NCI-H2196 treated with DMSO at 0.1 percent for 48 hours (cell line): ENCODE results near the gene CBL.
A peak's percentile ranks its signal among the peaks of the same experiment; 100 is the strongest.

ENCODE experiments used
- DNase-seq: peaks from one replicate; lab custom pipeline; 2025; ENCODE audit not compliant: unreplicated experiment; lab: John Stamatoyannopoulos, UW

The CBL gene

GRCh38 chr11:119263352-119263940, 57.3 kb downstream of the CBL start:
- DNase-seq, result no peak

- no peak for DNase-seq
Observed at GRCh38 chr11:119266063-119266462, 59.9 kb downstream of the CBL start.

GRCh38 chr11:119266517-119267255, 60.5 kb downstream of the CBL start:
- DNase-seq, result no peak

- DNase-seq, result no peak
Observed at GRCh38 chr11:119267645-119268044, 61.5 kb downstream of the CBL start.

GRCh38 chr11:119273721-119274120, 67.6 kb downstream of the CBL start:
- DNase-seq, result no peak

GRCh38 chr11:119277660-119278059, 71.5 kb downstream of the CBL start:
- no peak for DNase-seq

GRCh38 chr11:119282495-119282894, 76.4 kb downstream of the CBL start:
- no peak for DNase-seq

GRCh38 chr11:119284344-119285157, 78.4 kb downstream of the CBL start:
- DNase-seq, result peak; percentile 34

- no peak for DNase-seq
Observed at GRCh38 chr11:119285431-119285830, 79.3 kb downstream of the CBL start.

GRCh38 chr11:119288219-119288618, 82.1 kb downstream of the CBL start:
- DNase-seq, result no peak

GRCh38 chr11:119290894-119291497, 84.9 kb downstream of the CBL start:
- DNase-seq, result no peak

- DNase-seq, result no peak
Observed at GRCh38 chr11:119293461-119293860, 87.3 kb downstream of the CBL start.

- DNase-seq, result no peak
Observed at GRCh38 chr11:119295178-119295577, 89.0 kb downstream of the CBL start.

GRCh38 chr11:119297938-119298337, 91.8 kb downstream of the CBL start:
- no peak for DNase-seq

- DNase-seq, result no peak
Observed at GRCh38 chr11:119298726-119299125, 92.6 kb downstream of the CBL start.

GRCh38 chr11:119299416-119299815, 93.3 kb downstream of the CBL start:
- no peak for DNase-seq

GRCh38 chr11:119300198-119300964, 94.2 kb downstream of the CBL start:
- DNase-seq, result no peak

GRCh38 chr11:119303227-119303718, 97.1 kb downstream of the CBL start:
- no peak for DNase-seq

- no peak for DNase-seq
Observed at GRCh38 chr11:119305556-119306372, 99.6 kb downstream of the CBL start.

- DNase-seq, result no peak
Observed at GRCh38 chr11:119306373-119306890, 100.3 kb downstream of the CBL start.
